ENCODE measurements around the gene TMF1. TPM values are rescaled to one million over a fixed set of nuclear protein-coding genes. Genes with fewer than 3 reads are reported as not detected.

The TMF1 gene
- total RNA-seq, 1 donor from 2014 or later = 19.3 TPM

DNA sequence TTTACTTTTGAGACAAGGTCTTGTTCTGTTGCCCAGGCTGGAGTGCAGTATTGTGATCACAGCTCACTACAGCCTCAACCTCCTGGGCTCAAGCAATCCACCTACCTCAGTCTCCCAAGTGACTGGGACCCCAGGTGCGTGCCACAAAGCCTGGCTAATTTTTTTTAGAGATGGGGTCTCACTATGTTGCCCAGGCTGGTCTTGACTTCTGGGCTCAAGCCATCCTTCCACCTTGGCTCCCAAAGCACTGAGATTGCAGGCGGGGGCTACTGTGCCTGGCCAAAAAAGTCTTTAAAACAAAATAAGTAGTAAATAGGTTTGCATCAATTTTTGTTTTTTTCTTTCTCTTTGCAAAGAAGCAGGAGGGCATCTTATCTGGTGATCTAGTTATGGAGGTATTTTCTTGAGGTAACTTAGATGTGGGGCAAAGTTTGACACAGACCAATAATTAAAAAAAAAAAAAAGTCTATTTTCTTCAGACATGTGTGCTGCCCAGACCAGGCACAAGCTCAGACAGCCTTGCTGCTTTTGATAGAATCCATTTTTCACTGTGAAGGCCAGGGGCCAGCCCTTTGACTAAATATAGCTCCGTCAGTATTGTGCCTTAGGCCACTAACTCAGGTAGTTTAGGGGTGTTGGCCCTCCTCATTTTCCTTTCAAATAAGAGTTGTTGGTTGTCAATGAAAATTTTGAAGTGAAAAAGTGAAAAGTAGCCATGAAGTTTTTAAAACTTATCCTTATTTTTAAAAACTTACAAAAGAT lies 35.1 kb upstream of the TMF1 start:
- H3K36me3 ChIP-seq (ENCODE audit: control insufficient read depth, insufficient read depth, low read length) = no peaks in the 10 kb centered on the region
- no peak overlapping the region for H3K4me3 ChIP-seq (ENCODE audit: low read depth, low read length)
- TF ChIP-seq, protein P1, sequence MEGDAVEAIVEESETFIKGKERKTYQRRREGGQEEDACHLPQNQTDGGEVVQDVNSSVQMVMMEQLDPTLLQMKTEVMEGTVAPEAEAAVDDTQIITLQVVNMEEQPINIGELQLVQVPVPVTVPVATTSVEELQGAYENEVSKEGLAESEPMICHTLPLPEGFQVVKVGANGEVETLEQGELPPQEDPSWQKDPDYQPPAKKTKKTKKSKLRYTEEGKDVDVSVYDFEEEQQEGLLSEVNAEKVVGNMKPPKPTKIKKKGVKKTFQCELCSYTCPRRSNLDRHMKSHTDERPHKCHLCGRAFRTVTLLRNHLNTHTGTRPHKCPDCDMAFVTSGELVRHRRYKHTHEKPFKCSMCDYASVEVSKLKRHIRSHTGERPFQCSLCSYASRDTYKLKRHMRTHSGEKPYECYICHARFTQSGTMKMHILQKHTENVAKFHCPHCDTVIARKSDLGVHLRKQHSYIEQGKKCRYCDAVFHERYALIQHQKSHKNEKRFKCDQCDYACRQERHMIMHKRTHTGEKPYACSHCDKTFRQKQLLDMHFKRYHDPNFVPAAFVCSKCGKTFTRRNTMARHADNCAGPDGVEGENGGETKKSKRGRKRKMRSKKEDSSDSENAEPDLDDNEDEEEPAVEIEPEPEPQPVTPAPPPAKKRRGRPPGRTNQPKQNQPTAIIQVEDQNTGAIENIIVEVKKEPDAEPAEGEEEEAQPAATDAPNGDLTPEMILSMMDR (IDR thresholded peaks at IDR 0.05; ENCODE audit: insufficient read depth, low read length, poor library complexity, severe bottlenecking) = no peak
- no peaks in the 10 kb centered on the region for H3K27me3 ChIP-seq (ENCODE audit: control insufficient read depth, insufficient read depth, low read length)
- no peak for DNase-seq (ENCODE audit: low read depth)

DNA sequence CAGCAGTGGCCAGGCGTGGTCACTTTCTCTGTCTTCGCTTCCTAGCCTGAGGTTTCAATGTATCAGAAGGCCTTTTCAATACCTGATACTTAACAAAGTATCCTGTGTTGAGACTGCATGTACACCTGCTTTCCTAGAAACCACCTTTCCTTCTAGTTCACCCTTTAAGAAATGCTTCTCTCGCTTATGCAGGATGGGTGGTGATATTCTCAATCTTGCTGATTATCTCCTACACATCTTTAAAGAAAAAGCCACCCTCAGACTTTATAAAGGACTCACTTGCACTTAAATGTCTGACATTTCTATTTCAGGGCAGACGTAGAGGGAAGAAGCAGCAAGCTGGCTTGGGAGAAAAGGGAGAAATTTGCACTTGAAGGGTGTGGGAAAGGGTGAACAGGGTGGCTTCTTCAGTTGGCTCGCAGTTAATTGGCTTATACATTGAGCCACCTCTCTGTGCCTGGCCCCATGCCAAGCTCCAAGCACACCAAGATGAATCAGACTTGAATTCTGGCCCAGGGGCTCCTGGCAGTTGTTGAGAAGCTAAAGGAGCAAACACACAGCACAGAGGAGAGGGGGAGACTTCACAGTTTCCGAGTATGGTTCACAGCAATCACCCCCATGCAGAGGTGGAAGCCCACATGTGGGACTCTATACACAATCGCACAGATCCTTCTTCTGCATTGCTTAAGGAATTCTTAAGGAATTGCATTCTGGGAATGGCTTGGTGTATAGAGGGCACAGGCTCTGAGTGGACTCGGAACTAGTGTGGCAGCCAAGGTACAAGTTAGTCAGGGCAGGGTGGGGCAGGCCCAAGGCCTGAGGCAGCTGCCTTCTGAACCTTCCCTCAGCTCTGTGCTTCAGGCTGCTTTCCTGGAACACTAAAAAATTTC lies 33.9 kb upstream of the TMF1 start:
- H3K4me3 ChIP-seq (ENCODE audit: low read depth, low read length) = peak overlapping the region; percentile 82
- H3K36me3 ChIP-seq (ENCODE audit: control insufficient read depth, insufficient read depth, low read length) = no peaks in the 10 kb centered on the region
- DNase-seq (ENCODE audit: low read depth) = peak; percentile 74
- TF ChIP-seq, protein P1 (IDR thresholded peaks at IDR 0.05; ENCODE audit: insufficient read depth, low read length, poor library complexity, severe bottlenecking) = no peak
- no peaks in the 10 kb centered on the region for H3K27me3 ChIP-seq (ENCODE audit: control insufficient read depth, insufficient read depth, low read length)

DNA sequence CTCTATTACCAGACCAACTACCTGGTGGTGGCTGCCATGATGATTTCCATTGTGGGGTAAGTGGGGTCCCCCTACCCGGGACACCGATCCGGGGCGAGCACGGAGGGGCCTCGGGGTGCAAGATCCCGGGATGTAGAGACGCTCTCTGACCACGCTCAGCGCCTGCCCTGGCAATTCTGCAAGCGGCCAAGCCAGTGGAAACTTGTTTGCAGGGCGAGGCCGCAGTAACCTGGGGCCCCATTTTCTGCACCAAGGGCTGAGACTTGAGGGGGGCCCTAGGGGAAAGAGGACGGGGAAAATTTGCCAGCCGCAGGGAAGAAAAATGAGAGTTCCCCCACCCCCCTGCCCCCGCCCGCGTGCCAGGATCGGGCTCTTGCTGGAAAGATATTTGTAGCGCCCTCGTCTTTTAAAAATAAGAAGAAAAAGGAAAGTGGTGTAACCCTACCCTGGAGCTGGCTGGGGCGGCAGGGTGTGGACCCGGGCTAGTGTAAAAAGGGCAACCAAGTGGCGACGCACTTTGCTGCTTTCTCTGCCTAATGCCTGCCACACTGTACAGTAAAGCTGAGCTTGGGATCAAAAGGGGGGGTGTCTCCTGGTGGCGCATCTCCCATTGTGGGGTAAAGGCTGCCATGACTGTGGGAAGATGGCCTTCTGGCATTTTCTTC lies 33.2 kb upstream of the TMF1 start:
- H3K4me3 ChIP-seq (ENCODE audit: low read depth, low read length) = peak overlapping the region; percentile 82
- H3K27me3 ChIP-seq (ENCODE audit: control insufficient read depth, insufficient read depth, low read length) = no peaks in the 10 kb centered on the region
- TF ChIP-seq, protein P1 (IDR thresholded peaks at IDR 0.05; ENCODE audit: insufficient read depth, low read length, poor library complexity, severe bottlenecking) = no peak
- no peaks in the 10 kb centered on the region for H3K36me3 ChIP-seq (ENCODE audit: control insufficient read depth, insufficient read depth, low read length)
- no peak for DNase-seq (ENCODE audit: low read depth)

DNA sequence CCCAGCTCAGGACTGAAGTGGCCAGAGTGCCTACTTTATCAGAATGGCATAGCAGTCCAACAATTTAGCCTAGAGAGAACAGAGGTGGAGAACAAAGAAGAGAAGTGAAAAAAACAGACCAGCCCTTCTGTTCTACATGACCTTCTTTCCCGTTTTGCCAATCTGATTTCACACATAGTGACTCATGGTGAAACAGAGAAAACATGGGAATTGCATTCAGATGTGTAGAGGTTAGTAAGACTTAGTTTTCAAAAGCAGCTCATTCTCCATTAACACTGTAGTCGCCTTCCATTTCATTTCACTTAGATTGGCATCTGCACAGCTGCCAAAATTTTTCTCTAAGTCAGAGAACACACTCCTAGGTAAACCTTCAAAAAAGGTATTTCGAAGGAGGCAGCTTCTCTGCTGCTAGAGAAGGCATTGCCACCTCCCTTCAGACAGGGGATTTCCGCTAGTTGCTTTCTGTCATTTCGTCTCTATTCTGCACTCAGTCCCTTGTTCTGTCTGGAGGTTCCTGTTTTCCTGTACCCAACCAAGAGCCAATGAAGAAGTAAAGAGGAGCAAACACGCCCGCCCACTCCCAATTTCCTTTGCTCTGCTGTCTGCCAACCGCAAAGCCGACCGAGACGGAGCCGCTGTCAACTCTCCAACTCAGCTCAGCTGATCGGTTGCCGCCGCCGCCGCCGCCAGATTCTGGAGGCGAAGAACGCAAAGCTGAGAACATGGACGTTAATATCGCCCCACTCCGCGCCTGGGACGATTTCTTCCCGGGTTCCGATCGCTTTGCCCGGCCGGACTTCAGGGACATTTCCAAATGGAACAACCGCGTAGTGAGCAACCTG lies 32.4 kb upstream of the TMF1 start, which contains the start of gene ARL6IP5:
Gene ARL6IP5, plus strand, starts transcription at position 612 of the 842 bp plus-strand sequence. Its CDS starts 111 bp downstream, at position 723.
- peak within 1 kb of the TSS; percentile 82 for H3K4me3 ChIP-seq (ENCODE audit: low read depth, low read length)
- TF ChIP-seq, protein P1 (IDR thresholded peaks at IDR 0.05; ENCODE audit: insufficient read depth, low read length, poor library complexity, severe bottlenecking) = no peak
- DNase-seq (ENCODE audit: low read depth) = peak; percentile 76
- H3K27me3 ChIP-seq (ENCODE audit: control insufficient read depth, insufficient read depth, low read length) = no peaks in the 10 kb centered on the region
- H3K36me3 ChIP-seq (ENCODE audit: control insufficient read depth, insufficient read depth, low read length) = no peaks in the 10 kb centered on the region

DNA sequence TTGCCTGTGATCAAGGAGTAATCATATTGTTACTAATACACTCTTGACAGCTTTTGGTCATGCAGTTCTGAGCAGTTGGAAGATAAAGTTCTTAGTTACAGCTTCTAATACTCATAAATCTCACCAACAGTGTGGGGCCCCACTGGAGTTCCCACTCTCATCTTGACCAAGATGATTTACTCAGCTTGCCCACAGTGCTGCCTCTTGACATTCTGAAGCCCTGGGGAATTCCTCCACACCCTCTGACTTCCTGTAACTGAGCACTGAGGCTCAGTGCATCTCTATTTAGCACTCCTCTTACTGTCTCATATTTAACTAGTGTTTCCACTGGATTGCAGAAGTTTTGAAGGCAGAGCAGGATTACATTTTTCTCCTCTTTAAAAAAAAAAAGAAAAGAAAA lies 30.7 kb upstream of the TMF1 start:
- H3K27me3 ChIP-seq (ENCODE audit: control insufficient read depth, insufficient read depth, low read length) = no peaks in the 10 kb centered on the region
- TF ChIP-seq, protein P1 (IDR thresholded peaks at IDR 0.05; ENCODE audit: insufficient read depth, low read length, poor library complexity, severe bottlenecking) = no peak
- H3K4me3 ChIP-seq (ENCODE audit: low read depth, low read length) = no peak overlapping the region

More for the DNA sequence above, 30.7 kb upstream of the TMF1 start:
- no peaks in the 10 kb centered on the region for H3K36me3 ChIP-seq (ENCODE audit: control insufficient read depth, insufficient read depth, low read length)
- peak; percentile 63 for DNase-seq (ENCODE audit: low read depth)
